GM12892 (cell line): ENCODE measurements around the gene BMP10.

Experiments
- POLR2A ChIP-seq: IDR thresholded peaks from 2 replicates; pipeline ENCODE4 v1.6.1; 2011; ENCODE audit warnings: low read depth, low read length, control low read depth
- POLR2AphosphoS5 ChIP-seq: IDR thresholded peaks from 2 replicates; pipeline ENCODE4 v1.6.1; 2011; ENCODE audit warnings: low read depth, low read length, control low read depth

DNA sequence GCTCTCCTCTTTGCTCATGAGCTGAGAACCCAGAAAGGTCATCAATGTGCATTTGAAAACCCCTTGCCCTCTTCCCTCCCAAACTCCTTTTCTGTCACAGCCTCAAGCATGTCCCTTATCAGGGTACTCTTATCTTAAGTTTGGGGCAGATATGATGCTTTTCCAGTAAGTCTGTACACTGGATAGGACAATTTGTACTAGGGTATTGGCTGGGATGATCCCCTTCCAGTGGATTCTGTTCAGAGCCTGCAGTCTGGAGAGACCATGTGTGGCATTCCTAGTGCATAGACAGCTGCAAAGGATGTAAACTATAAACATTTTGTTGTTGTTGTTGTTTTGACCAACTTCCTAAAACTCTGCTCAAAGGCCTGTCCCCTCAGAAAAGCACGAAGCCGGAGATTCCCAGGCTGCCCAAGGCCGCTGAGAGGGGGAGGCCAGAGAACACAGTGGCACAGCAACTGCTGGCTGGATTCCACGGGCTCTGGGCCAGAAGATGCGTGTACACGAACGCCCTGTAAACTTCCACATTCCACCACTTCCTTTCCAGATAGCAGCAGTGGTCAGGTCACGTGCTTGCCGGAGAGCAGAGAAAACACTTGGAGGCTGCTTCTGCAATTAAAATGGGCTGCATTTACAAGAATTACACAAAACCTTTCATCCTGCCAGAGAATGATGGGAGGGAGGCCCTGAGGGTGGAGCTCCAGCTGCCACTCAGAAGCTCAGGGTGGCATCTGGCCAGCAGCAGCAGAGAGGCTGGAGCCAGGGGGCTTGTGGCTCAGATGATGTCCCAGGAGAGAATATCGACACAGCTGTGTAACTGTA lies 42.1 kb downstream of the BMP10 start:
- TF ChIP-seq POLR2AphosphoS5 (no peak), POLR2A (no peak)
